Measurements from ENCODE around the gene RGSL1.
"Not testable (repeated sequence)": the region's sequence is repeated elsewhere in the genome, so short reads cannot be mapped to it uniquely, and the experiment has no call there.

RGSL1 gene

DNA sequence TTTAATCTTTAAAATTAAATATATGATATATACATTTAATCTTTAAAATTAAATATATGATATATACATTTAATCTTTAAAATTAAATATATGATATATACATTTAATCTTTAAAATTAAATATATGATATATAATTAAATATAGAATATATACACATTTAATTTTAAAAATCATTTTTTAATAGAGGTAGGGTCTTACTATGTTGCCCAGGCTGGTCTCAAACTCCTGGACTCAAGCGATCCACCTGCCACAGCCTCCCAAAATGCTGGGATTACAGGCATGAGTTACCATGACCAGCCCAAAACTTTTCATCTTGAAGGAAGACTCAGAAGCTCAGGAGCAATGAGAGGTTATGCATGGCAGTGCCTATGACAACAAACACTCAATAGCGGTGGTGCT, 2.8 kb upstream of the RGSL1 start:
- DNase-seq: not testable (repeated sequence)

GRCh38 chr1:182447660-182448059, 2.3 kb upstream of the RGSL1 start:
- DNase-seq: no peak

DNA sequence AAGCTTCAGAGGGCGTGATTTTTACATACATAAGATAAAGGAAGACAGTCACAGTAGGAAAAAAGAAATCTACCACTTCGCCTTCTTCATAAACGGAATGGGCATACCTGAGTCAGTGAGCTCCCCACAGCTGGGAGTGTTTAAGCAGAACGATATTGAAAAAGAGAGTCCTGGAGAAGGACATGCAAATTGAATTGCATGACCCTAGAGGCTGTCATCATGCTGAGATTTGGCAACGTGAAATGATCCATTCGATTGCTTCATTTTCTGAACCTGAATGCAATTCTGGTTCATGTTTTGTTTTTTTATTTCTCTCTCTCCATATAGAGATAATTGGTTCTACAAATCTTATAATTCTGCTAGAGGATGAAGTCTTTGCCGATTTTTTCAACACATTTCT, 3.7 kb downstream of the RGSL1 start:
- no peak for DNase-seq

GRCh38 chr1:182457844-182458243, 7.9 kb downstream of the RGSL1 start:
- no peak for DNase-seq

DNA sequence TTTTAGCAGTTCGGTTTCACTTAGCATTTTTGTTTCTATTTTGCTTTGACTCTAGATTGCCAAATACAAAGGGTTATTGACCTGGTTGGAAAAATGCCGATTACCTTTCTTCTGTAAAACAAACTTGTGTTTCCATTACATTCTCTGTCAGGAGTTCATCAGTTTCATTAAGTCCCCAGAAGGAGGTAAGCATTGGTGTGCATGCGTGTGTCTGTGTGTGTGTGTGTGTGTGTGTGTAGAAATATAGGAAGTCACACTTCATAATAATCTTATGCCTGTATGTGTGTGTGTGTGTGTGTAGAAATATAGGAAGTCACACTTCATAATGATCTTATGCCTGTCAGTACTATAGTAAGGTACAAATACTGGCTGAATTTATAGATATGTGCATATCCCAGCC, 10.0 kb downstream of the RGSL1 start:
- no peak for DNase-seq

GRCh38 chr1:182460550-182460951, 10.6 kb downstream of the RGSL1 start:
- DNase-seq: peak; percentile 79

DNA sequence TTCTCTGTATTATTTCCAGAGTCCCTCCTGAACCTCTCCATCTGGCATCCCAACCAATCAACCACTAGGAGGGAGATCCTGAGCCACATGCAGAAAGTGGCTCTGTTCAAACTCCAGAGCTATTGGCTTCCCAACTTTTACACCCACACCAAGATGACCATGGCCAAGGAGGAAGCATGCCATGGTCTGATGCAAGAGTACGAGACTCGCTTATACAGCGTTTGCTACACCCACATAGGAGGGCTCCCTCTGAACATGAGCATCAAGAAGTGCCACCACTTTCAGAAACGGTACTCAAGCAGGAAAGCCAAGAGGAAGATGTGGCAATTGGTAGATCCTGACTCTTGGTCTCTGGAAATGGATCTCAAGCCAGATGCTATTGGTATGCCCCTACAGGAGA, 23.6 kb downstream of the RGSL1 start:
- no peak for DNase-seq

GRCh38 chr1:182476625-182477024, 26.7 kb downstream of the RGSL1 start:
- DNase-seq: no peak

DNA sequence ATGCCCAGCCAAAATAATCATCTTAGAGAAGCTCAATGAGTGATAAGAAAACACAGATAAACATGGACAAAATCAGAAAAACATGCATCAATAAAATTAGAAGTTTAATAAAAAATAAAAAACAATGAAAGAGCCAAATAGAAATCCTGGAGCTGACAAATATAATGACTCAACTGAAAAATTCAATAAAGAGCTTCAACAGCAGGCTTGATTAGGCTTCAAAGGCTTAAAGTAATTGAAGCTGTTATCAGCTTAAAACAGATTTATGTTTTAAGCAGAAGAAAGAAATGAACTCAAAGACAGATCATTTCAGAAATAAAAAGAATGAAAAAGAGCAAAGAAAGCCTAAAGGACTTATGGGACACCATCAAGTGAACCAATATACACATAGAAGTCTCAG, 28.3 kb downstream of the RGSL1 start:
- DNase-seq: no peak

DNA sequence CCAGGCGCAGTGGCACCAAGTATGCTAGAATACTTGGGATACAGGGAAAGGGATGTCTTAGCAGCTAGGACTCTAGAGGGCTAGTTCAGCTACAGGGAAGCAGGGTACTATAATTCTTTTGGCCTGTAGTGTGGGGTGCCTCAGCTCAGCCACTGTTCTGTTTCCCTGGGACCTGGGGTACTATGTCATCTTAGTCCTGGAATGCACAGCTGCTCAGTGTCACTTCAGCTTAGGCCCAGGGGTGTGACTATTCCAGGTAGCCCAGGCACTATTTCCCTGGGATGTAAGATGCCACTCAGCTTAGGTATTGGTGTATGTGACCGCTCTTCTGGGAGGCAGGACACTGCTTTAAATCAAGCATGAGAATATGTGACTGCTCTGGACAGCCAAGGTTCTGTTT, 34.1 kb downstream of the RGSL1 start:
- no peak for DNase-seq

DNA sequence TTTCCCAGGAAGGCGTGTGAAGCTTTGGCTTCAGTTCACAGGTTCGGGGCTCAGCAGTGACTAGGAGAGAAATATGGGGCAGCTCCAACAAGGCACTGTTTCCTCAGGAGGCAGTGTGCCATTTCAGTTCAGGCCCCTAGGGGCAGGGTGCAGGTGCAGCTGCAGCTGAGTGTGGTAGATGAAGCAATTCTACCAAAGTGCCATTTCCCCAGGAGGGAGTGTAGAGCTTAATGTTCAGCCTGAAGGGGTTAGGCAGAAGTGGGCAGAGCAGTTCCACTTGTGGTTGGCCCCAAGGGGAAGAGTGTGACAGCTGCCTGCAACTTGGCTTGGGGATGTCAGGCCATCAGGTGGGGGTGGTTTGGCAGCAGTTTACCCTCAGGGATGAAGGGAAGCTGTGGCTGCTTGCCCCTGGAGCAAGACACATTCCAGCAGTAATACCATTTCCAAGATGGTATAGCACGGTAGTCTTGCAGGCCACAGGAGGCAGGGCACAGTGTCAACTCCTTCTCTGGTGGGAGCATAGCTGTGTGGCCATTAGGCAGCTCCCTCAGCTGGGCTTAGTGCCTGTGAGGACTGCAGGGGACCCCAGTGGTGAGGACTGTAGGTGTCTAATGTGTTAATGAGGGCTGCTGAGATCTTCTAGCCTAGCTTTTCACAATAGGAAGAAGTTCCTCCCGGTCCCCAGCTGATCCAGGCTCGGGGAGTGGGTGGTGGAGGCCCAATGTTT, 34.7 kb downstream of the RGSL1 start:
- DNase-seq: peak; percentile 93

DNA sequence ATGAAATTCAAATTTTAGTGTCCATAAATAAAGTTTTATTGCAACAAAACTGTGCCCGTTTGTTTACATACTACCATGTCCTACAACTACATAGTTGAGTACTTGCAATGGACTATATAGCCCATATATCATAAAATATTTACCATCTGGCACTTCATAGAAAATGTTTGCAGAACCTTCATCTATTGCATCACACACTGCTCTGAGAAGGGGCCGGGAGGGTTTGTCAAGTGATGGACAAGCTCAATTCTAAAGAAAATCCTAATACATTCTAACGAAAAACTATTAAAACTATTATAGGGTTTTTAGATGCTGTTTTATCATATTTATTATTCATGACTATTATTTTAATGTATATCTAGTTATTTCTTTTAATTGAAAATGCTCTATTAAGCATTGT, 35.9 kb downstream of the RGSL1 start:
- no peak for DNase-seq

DNA sequence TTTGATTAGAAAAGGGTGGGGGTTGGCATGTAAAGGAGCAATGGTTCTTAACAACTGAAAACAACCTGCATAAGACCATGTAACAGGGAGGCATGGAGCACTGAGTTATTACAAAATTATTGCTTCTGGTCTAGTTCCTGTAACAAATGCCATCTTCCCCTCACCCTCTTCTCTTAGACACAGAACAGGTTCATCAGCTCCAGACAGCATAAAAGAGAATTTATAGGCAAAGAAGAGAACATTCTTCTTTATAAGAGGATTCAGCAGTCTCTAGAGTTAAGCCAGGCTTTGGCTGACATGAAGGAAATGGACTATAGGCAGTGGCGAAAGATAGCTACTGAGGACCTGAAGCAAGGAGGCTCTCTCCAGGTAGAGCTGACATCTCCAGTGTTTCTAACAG, 38.9 kb downstream of the RGSL1 start:
- no peak for DNase-seq

- DNase-seq: peak; percentile 48
Observed at GRCh38 chr1:182493063-182493462, 43.1 kb downstream of the RGSL1 start.

DNA sequence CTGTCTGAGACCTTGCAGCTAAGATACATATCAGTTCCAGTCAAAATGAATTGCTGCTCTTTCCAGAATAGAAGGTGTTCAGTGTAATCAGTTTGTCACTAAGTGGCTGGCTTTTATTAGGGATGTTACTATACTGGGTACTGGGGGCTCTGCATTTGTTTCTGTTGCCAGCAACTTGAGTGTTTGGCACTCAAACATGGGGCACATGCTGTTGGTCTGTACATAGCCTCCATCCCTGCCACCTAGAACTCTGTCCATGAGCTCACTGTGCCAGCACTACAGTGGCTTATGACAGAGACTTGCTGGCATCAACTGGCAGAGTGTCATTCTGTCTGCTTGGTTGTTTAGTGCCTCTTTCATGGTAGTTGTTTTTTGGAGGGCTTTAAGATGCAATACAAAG, 45.1 kb downstream of the RGSL1 start:
- DNase-seq: no peak

DNA sequence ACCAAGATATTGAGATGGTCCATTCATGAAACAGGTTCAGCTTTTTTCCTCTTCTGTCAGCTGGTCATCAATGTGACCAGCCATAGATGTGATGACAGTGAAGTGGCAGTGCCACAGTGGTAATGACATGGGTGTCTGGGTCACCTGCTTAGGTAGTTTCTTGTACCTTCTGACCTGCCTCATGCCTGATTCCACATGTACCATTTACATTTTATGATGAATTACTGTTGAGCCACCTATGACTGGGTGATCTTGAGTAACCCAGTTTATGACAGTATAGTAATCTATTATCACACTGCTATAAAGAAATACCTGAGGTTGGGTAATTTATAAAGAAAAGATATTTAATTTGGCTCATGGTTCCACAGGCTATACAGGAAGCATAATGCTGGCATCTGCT, 45.7 kb downstream of the RGSL1 start:
- no peak for DNase-seq

DNA sequence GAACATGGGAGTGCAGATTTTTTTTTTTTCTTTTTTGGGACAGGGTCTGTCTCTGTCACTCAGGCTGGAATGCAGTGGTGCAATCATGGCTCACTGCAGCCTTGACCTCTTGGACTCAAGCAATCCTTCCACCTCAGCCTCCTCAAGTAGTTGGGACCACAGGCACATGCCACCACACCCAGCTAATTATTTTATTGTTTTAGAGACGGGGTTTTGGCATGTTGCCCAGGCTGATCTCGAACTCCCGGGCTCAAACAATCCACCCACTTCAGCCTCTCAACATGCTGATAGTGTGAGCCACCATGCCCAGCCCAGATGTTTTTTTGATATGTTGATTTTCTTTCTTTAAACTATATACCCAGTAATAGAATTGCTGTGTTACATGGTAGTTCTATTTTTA, 57.7 kb downstream of the RGSL1 start:
- DNase-seq: no peak

DNA sequence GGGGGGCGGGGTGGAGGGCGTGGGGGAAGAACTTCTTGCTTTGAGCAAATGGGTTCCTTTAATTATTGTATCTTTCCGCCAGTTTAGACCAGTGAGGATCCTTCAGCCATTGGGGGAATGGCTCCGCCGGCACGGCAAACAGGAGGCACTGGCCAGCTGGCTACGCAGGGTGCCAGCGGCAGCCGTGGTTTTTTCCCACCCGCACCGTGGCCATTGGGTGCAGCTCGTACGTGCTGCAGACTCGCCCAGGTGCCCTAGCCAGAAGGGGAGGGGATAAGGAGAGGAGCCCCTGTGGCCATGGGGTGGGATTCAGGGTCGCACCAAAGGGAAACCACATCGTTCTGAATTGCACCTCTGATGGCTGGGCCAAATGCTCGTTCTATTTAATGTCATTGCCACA, 65.6 kb downstream of the RGSL1 start:
- DNase-seq: no peak

- DNase-seq: no peak
Observed at GRCh38 chr1:182520736-182521135, 70.8 kb downstream of the RGSL1 start.

DNA sequence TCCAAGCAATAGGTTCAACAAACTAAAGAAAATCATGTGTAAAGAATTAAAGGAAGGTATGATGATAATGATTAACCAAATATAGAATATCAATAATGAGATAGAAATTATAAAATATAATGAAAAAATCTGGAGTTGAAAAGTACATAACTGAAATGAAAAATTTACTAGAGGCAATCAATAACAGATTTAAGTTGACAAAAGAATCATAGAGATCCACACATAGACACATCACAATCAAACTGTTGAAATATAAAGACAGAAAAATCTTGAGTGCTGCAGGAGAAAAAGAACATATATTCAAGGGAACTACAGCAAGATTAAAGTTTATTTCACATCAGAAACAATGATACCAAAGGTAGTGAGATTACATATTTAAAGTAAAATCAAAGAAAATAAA, 75.4 kb downstream of the RGSL1 start:
- DNase-seq: no peak

GRCh38 chr1:182527680-182528079, 77.7 kb downstream of the RGSL1 start:
- no peak for DNase-seq

GRCh38 chr1:182528206-182528605, 78.3 kb downstream of the RGSL1 start:
- DNase-seq: not testable (repeated sequence)

DNA sequence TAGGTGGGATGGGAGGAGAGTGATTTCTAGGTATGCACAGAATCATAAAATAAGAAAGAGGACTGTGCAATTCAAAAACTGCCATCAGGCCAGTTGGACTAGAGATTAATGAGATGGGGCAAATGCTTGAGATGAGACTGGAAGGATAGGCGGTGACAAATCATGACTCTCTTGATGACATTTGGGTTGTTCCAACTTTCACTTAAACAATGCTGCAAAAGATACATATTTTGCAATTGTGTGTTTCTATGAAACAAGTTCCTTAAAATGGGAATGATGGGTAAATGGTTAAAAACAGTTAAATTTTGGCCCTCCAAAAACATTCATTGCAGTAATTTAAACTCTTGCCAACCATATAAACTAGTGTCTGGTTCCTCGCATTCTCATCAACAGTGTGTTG, 84.0 kb downstream of the RGSL1 start:
- DNase-seq: no peak

- no peak for DNase-seq
Observed at GRCh38 chr1:182549346-182549745, 99.4 kb downstream of the RGSL1 start.

DNA sequence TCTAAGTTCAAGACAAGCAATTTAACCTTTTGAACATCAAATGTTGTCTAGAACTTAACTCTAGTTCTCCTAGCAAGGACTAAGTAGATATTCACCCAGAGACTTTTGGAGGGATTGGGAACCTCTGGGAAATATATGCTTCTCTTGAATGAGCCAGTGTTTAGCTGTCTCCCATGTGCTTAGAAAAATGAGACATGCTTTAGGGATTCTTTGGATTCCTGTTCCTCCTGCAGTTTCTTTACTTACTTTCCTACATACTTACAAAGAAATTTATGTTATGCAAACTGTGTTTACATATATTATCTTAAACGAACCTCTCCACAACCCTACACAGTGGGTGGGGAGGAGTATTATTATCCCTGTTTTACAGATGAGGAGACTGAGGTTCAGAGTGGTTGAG, 99.9 kb downstream of the RGSL1 start:
- no peak for DNase-seq

DNA sequence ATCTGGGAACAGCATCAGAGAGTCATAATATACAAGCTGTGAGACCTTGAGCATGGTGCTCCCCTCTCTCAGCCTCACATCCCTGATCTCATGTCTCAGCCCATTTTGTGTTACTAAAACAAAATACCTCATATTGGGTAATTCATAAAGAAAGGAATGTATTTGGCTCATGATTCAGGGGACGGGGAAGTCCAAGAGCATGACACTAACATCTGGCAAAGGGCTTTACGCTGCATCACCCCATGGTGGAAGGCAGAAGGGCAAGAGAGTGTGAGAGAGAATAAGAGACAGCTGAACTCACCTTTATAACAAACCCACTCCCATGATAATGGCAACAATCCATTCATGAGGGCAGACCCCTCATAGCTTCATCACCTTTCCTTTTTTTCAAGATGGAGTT, 102.6 kb downstream of the RGSL1 start:
- no peak for DNase-seq

Measured in SIG-M5 (cell line).